DND-41 (cell line): ENCODE results near the gene RAPGEF2.

Experiments
- CTCF ChIP-seq: IDR thresholded peaks from 2 replicates; pipeline ENCODE4 v1.5.1; 2012; ENCODE audit warnings: borderline replicate concordance, low read length, moderate library complexity, mild to moderate bottlenecking; ENCODE audit not compliant: poor library complexity, severe bottlenecking; ENCODE audit errors: extremely low read depth
- EZH2 ChIP-seq: IDR thresholded peaks from 3 replicates; pipeline ENCODE4 v1.6.1; 2012; ENCODE audit warnings: borderline replicate concordance, low read depth, mild to moderate bottlenecking, moderate library complexity, low read length, inconsistent platforms; ENCODE audit not compliant: severe bottlenecking

- TF ChIP-seq CTCF (no peak), EZH2 (no peak)
Observed at GRCh38 chr4:159173886-159174285, 71.0 kb downstream of the RAPGEF2 start.
